Right renal pelvis (tissue), 4 donors: ENCODE measurements around the gene FBXW7. TPM values are rescaled to one million over a fixed set of nuclear protein-coding genes. Genes with fewer than 3 reads are reported as not detected.

Experiments
- DNase-seq, 4 donors: peaks; one replicate each; pipeline ENCODE4 v3.0.0-alpha.2; 2013; ENCODE audit warnings: low read depth in 4 of 4, low spot score in 3 of 4, missing footprints in 1 of 4
- polyA plus RNA-seq, 4 donors: library from polyadenylated mRNA; unstranded; fragments of 120-200 nt; gene quantifications; one replicate each; pipeline ENCODE4 v1.2.1, GENCODE V29; 2013; ENCODE audit not compliant: insufficient read length in 4 of 4

Gene FBXW7
- polyA plus RNA-seq, 4 donors, result 22.7 to 33.9 (median 32.4) TPM

GRCh38 chr4:152512483-152512882 is 23.4 kb downstream of the FBXW7 start:
- DNase-seq, result no peak

GRCh38 chr4:152510349-152511147 is 25.3 kb downstream of the FBXW7 start:
- no peak for DNase-seq

GRCh38 chr4:152509595-152510225 is 26.2 kb downstream of the FBXW7 start:
- no peak for DNase-seq

GRCh38 chr4:152508818-152509217 is 27.1 kb downstream of the FBXW7 start:
- DNase-seq, result no peak

GRCh38 chr4:152508386-152508785 is 27.5 kb downstream of the FBXW7 start:
- DNase-seq, result no peak

- DNase-seq, result no peak
Measured at GRCh38 chr4:152503653-152504290, 32.1 kb downstream of the FBXW7 start.

- DNase-seq, result no peak
Measured at GRCh38 chr4:152501846-152502536, 33.9 kb downstream of the FBXW7 start.

GRCh38 chr4:152500800-152501434 is 35.0 kb downstream of the FBXW7 start:
- peak; percentile 64 to 78 (median 77) for DNase-seq

- no peak for DNase-seq
Measured at GRCh38 chr4:152500275-152500674, 35.6 kb downstream of the FBXW7 start.

GRCh38 chr4:152499344-152499743 is 36.5 kb downstream of the FBXW7 start:
- DNase-seq, result no peak

GRCh38 chr4:152494020-152494419 is 41.9 kb downstream of the FBXW7 start:
- DNase-seq, result no peak

- no peak for DNase-seq
Measured at GRCh38 chr4:152488246-152488645, 47.6 kb downstream of the FBXW7 start.

- no peak for DNase-seq
Measured at GRCh38 chr4:152486429-152487389, 49.2 kb downstream of the FBXW7 start.

- DNase-seq, result peak in 3 of 4 donors; percentile 18 to 40 (median 25)
Measured at GRCh38 chr4:152485726-152486276, 50.1 kb downstream of the FBXW7 start.

GRCh38 chr4:152482211-152482610 is 53.7 kb downstream of the FBXW7 start:
- DNase-seq, result no peak

- no peak for DNase-seq
Measured at GRCh38 chr4:152480901-152481300, 55.0 kb downstream of the FBXW7 start.

- no peak for DNase-seq
Measured at GRCh38 chr4:152480326-152480725, 55.6 kb downstream of the FBXW7 start.

- DNase-seq, result no peak
Measured at GRCh38 chr4:152479428-152480026, 56.4 kb downstream of the FBXW7 start.
